Effector memory CD8-positive, alpha-beta T cell (primary cell): ENCODE results near the gene SMOC2.

Source experiments
- ATAC-seq: fragments of 150-1000 bp; cut with Tn5 transposase; replicated peaks from 2 replicates; pipeline ENCODE4 v1.10.0; 2021; ENCODE audit warnings: mild to moderate bottlenecking, moderate library complexity
- DNase-seq, 3 experiments: peaks; one replicate each; pipeline ENCODE4 v3.0.0; 2021
- H3K27ac Mint-ChIP-seq, 2 donors: one replicate each; pipeline ENCODE4 v1.8.0; 2022; ENCODE audit warnings: mild to moderate bottlenecking in 2 of 2, mixed read lengths in 2 of 2, moderate library complexity in 2 of 2
- H3K27me3 Mint-ChIP-seq, 2 donors: one replicate each; pipeline ENCODE4 v1.8.0; 2022; ENCODE audit warnings: mixed read lengths in 2 of 2
- H3K36me3 Mint-ChIP-seq: one replicate; pipeline ENCODE4 v1.8.0; 2022; ENCODE audit warnings: mild to moderate bottlenecking, moderate library complexity, mixed read lengths; ENCODE audit not compliant: insufficient read depth
- H3K4me1 Mint-ChIP-seq, 2 donors: one replicate each; pipeline ENCODE4 v1.8.0; 2022; ENCODE audit warnings: low read depth in 2 of 2, mixed read lengths in 2 of 2
- H3K4me3 Mint-ChIP-seq, 2 donors: one replicate each; pipeline ENCODE4 v1.8.0; 2022; ENCODE audit warnings: mild to moderate bottlenecking in 2 of 2, mixed read lengths in 2 of 2, moderate library complexity in 2 of 2
- H3K9me3 Mint-ChIP-seq, 2 donors: one replicate each; pipeline ENCODE4 v1.8.0; 2022; ENCODE audit warnings: mixed read lengths in 2 of 2

The SMOC2 gene

GRCh38 chr6:168508903-168509302 is 67.9 kb downstream of the SMOC2 start:
- no peaks in the 10 kb centered on the region for H3K36me3 Mint-ChIP-seq
- ATAC-seq (no peak), DNase-seq (no peak)
- no peak overlapping the region for H3K4me3 Mint-ChIP-seq
- no peaks in the 10 kb centered on the region for H3K4me1 Mint-ChIP-seq
- H3K27ac Mint-ChIP-seq = no peak overlapping the region
- peaks cover 12 to 23% of the 10 kb centered on the region in 2 donors for H3K27me3 Mint-ChIP-seq
- peaks cover 0 to 1% of the 10 kb centered on the region in 2 donors for H3K9me3 Mint-ChIP-seq

DNA sequence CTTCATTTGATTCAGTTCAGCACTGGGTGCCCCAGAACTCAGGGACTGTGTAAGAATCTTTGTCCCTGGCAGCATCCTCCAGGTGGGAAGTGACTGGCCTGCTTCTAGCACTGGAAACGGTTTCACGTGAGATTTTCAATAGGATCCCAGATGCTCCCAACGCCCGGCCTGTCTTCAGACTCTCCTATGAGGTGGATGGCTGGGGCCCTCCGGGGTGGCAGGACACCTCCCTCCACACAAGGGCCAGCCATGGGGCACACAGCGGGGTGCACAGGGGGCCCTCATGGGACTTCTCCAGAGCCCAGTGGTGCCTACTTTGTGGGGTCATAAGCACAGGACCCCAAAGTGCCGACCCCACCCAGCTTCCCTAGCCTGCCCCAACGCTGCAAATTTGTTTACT is 72.8 kb downstream of the SMOC2 start:
- no peaks in the 10 kb centered on the region for H3K36me3 Mint-ChIP-seq
- no peak for DNase-seq
- H3K27me3 Mint-ChIP-seq = peaks cover 23 to 33% of the 10 kb centered on the region in 2 donors
- no peak overlapping the region for H3K27ac Mint-ChIP-seq
- no peaks in the 10 kb centered on the region for H3K4me1 Mint-ChIP-seq
- ATAC-seq = no peak
- H3K9me3 Mint-ChIP-seq = peaks cover 0 to 1% of the 10 kb centered on the region in 2 donors
- H3K4me3 Mint-ChIP-seq = no peak overlapping the region

DNA sequence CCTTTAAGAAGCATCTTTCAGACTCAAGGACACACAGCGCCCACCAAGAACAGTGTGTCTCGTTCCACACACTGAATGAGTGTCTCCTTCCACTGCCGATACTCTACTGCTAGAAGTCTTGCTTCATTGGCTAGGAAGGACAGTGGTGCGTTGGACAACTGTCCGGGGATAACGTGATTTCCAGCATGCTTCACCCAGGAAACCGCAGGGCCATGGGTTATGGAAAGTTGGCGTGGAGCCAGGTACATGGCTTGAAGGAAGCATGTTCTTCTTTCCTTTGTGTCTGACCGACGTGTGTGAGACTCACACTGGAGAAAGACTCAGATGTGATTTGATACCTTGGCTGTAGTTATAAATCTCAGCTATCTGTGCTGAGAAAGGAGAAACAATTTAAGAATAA is 73.2 kb downstream of the SMOC2 start:
- Mint-ChIP-seq H3K27ac (no peak overlapping the region), H3K9me3 (peaks cover 0 to 1% of the 10 kb centered on the region in 2 donors), H3K36me3 (no peaks in the 10 kb centered on the region), H3K4me3 (no peak overlapping the region), H3K27me3 (peaks cover 23 to 30% of the 10 kb centered on the region in 2 donors), H3K4me1 (no peaks in the 10 kb centered on the region)
- DNase-seq = no peak
- no peak for ATAC-seq

- ATAC-seq = no peak
- Mint-ChIP-seq H3K27ac (no peak overlapping the region), H3K27me3 (peaks cover 23 to 29% of the 10 kb centered on the region in 2 donors), H3K36me3 (no peaks in the 10 kb centered on the region), H3K4me3 (no peak overlapping the region), H3K9me3 (peaks cover 0 to 3% of the 10 kb centered on the region in 2 donors), H3K4me1 (no peaks in the 10 kb centered on the region)
- no peak for DNase-seq
Observed at GRCh38 chr6:168515376-168515775, 74.4 kb downstream of the SMOC2 start.

DNA sequence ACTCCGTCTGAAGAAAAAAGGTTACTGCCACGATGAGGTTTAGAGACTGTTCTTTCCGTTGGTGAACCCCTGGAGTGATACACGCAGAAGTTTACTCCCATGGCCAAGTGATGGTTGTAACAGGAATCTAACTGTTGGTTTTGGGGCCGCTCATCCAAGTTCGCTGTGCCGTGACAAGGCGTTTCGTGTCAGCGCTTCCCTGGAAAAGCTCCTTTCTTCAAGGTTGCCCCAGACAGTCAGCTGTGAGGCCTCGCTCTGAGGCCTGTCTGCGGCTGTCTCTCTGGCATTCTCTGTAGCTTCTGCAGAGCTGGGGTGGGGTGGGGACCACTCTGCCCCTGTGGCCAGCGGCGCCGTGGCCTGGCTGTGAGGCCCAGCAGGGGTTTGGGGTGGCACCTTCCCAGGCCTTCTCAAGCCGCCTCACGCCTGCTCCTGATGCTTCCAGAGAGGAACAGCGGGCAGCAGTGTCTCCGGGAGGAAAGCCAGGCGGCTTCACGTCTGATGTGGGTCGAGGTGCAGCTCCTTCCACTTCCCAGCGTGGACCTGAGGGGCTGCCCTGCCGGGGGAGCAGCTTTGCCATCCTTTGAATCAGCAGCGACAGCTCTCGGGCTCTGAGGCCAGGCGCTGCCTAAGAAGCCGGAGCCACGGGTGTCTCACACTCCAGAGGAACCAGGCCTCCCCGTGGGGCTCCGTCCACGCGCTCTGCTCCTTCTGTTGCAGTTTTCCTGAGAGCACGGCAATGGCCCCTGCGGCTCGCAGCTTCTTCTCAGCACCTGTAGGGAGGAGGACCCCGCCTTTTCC is 76.2 kb downstream of the SMOC2 start:
- ATAC-seq = no peak
- no peak overlapping the region for H3K27ac Mint-ChIP-seq

GRCh38 chr6:168517742-168518347 is 76.9 kb downstream of the SMOC2 start:
- ATAC-seq (no peak), DNase-seq (no peak)
- peaks cover 0 to 2% of the 10 kb centered on the region in 2 donors for H3K9me3 Mint-ChIP-seq
- H3K27me3 Mint-ChIP-seq = peaks cover 19 to 23% of the 10 kb centered on the region in 2 donors
- H3K4me3 Mint-ChIP-seq = no peak overlapping the region
- no peak overlapping the region for H3K27ac Mint-ChIP-seq
- H3K36me3 Mint-ChIP-seq = no peaks in the 10 kb centered on the region
- H3K4me1 Mint-ChIP-seq = no peaks in the 10 kb centered on the region

More for the DNA sequence above, 76.2 kb downstream of the SMOC2 start:
- H3K4me3 Mint-ChIP-seq = no peak overlapping the region
- H3K27me3 Mint-ChIP-seq = peaks cover 13 to 23% of the 10 kb centered on the region in 2 donors
- no peaks in the 10 kb centered on the region for H3K36me3 Mint-ChIP-seq
- H3K4me1 Mint-ChIP-seq = no peaks in the 10 kb centered on the region
- DNase-seq = no peak
- H3K9me3 Mint-ChIP-seq = peaks cover 0 to 2% of the 10 kb centered on the region in 2 donors

GRCh38 chr6:168518348-168518745 is 77.4 kb downstream of the SMOC2 start:
- no peak for ATAC-seq
- H3K4me1 Mint-ChIP-seq = no peaks in the 10 kb centered on the region
- peaks cover 0 to 2% of the 10 kb centered on the region in 2 donors for H3K9me3 Mint-ChIP-seq
- H3K27ac Mint-ChIP-seq = no peak overlapping the region
- H3K36me3 Mint-ChIP-seq = no peaks in the 10 kb centered on the region
- H3K27me3 Mint-ChIP-seq = peaks cover 20 to 22% of the 10 kb centered on the region in 2 donors
- no peak overlapping the region for H3K4me3 Mint-ChIP-seq
- DNase-seq = no peak

DNA sequence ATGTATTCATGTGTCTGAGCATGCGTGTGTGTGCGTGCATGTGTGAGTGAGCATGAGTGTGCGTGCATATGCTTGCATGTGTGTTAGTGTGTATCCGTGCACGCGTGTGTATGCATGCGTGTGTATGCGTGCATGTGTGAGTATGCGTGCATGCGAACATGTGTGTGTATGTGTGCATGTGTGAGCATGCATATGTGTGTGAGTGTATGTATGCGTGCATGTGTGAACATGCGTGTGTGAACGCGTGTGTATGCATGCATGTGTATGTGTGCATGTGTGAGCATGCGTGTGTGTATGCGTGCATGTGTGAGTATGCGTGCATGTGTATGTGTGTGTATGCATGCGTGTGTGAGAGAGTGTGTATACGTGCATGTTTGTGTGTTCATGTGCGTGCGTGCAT is 77.9 kb downstream of the SMOC2 start:
- H3K4me3 Mint-ChIP-seq = no peak overlapping the region
- H3K4me1 Mint-ChIP-seq = no peaks in the 10 kb centered on the region
- ATAC-seq (no peak), DNase-seq (no peak)
- H3K27ac Mint-ChIP-seq = no peak overlapping the region
- peaks cover 0 to 2% of the 10 kb centered on the region in 2 donors for H3K9me3 Mint-ChIP-seq
- H3K36me3 Mint-ChIP-seq = no peaks in the 10 kb centered on the region
- H3K27me3 Mint-ChIP-seq = peaks cover 17 to 19% of the 10 kb centered on the region in 2 donors

- Mint-ChIP-seq H3K9me3 (peaks cover 0 to 2% of the 10 kb centered on the region in 2 donors), H3K27ac (no peak overlapping the region), H3K4me1 (peaks cover 0 to 1% of the 10 kb centered on the region in 2 donors), H3K4me3 (no peak overlapping the region), H3K36me3 (no peaks in the 10 kb centered on the region), H3K27me3 (peaks cover 3 to 24% of the 10 kb centered on the region in 2 donors)
- ATAC-seq (no peak), DNase-seq (no peak)
Observed at GRCh38 chr6:168520233-168520632, 79.2 kb downstream of the SMOC2 start.

DNA sequence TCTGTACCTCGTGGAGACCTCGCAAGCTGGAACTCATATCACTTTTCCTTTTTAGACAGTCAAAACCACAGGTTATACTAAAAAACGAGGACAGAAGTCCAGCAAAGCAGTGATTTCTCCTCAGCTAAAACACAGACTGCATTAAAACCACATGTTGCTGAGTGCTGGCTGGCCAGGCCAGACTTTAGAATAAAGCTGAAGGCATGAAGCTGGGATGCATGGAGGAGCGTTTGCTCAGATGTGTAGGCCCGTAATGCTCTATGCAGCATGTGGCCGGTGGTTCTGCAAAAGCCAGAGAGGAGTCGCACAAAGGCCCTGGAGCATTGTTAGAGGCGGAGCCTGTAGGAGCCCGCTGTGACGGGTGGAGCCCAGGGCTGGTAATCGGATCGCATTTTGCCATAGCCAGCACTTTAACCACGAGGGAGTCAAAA is 83.6 kb downstream of the SMOC2 start:
- Mint-ChIP-seq H3K27ac (no peak overlapping the region), H3K9me3 (peaks cover 0 to 2% of the 10 kb centered on the region in 2 donors), H3K27me3 (peaks cover 18 to 38% of the 10 kb centered on the region in 2 donors), H3K4me1 (peaks cover 0 to 1% of the 10 kb centered on the region in 2 donors), H3K4me3 (no peak overlapping the region), H3K36me3 (no peaks in the 10 kb centered on the region)
- DNase-seq = no peak
- ATAC-seq = no peak

GRCh38 chr6:168525114-168525513 is 84.1 kb downstream of the SMOC2 start:
- H3K9me3 Mint-ChIP-seq = no peaks in the 10 kb centered on the region
- H3K4me1 Mint-ChIP-seq = peaks cover 0 to 1% of the 10 kb centered on the region in 2 donors
- H3K27ac Mint-ChIP-seq = no peak overlapping the region
- no peaks in the 10 kb centered on the region for H3K36me3 Mint-ChIP-seq
- no peak for ATAC-seq
- no peak overlapping the region for H3K4me3 Mint-ChIP-seq
- DNase-seq = no peak
- H3K27me3 Mint-ChIP-seq = peaks cover 22 to 38% of the 10 kb centered on the region in 2 donors

GRCh38 chr6:168525926-168526630 is 85.1 kb downstream of the SMOC2 start:
- ATAC-seq = no peak
- H3K4me3 Mint-ChIP-seq = no peak overlapping the region
- no peaks in the 10 kb centered on the region for H3K9me3 Mint-ChIP-seq
- H3K27me3 Mint-ChIP-seq = peaks cover 22 to 38% of the 10 kb centered on the region in 2 donors
- H3K27ac Mint-ChIP-seq = no peak overlapping the region
- H3K4me1 Mint-ChIP-seq = peaks cover 0 to 1% of the 10 kb centered on the region in 2 donors
- no peak for DNase-seq
- H3K36me3 Mint-ChIP-seq = no peaks in the 10 kb centered on the region

- ATAC-seq = no peak
- H3K27ac Mint-ChIP-seq = no peak overlapping the region
- H3K4me1 Mint-ChIP-seq = peaks cover 0 to 1% of the 10 kb centered on the region in 2 donors
- H3K9me3 Mint-ChIP-seq = no peaks in the 10 kb centered on the region
- peaks cover 22 to 38% of the 10 kb centered on the region in 2 donors for H3K27me3 Mint-ChIP-seq
- DNase-seq = no peak
- no peaks in the 10 kb centered on the region for H3K36me3 Mint-ChIP-seq
- H3K4me3 Mint-ChIP-seq = no peak overlapping the region
Observed at GRCh38 chr6:168526841-168527281, 85.9 kb downstream of the SMOC2 start.
